Measurements from ENCODE around the gene NUDCD2. TPM values are rescaled to one million over a fixed set of nuclear protein-coding genes. Genes with fewer than 3 reads are reported as not detected.

NUDCD2 gene
- total RNA-seq, 2 donors from 2014 or later: 46.5 to 55.7 TPM

Other genes starting within 250 kb of the NUDCD2 start
- gene CCNG1, start 22.5 kb downstream of the NUDCD2 start, total RNA-seq: 100 to 1,000 TPM; 198 to 200 TPM
- 10 to 100 TPM; 68.0 to 79.8 TPM for gene HMMR, start 530 bp upstream of the NUDCD2 start, total RNA-seq
- 100 to 1,000 TPM in 1 of 2 donors, 10 to 100 TPM in 1; 80.0 to 127 TPM for gene MAT2B, start 45.5 kb upstream of the NUDCD2 start, total RNA-seq

All from activated T-helper 17 cell treated with anti-CD3 and anti-CD28 coated beads, Interleukin-2, amount 50 U/mL, for 72 hours (primary cell).